Measurements from ENCODE around the gene PIAS2.

The PIAS2 gene

GRCh38 chr18:46770708-46771107, 146.6 kb downstream of the PIAS2 start:
- no peak for TF ChIP-seq CTCF (conservative IDR thresholded peaks at IDR 0.05; ENCODE audit: control insufficient read depth, insufficient read depth, low read depth, low read length)
- no peak overlapping the region for H3K4me3 ChIP-seq (ENCODE audit: control insufficient read depth, low read depth, low read length)
- DNase-seq (ENCODE audit: low read depth): no peak

- no peak for TF ChIP-seq CTCF (conservative IDR thresholded peaks at IDR 0.05; ENCODE audit: control insufficient read depth, insufficient read depth, low read depth, low read length)
- H3K4me3 ChIP-seq (ENCODE audit: control insufficient read depth, low read depth, low read length): no peak overlapping the region
- DNase-seq (ENCODE audit: low read depth): no peak
Measured at GRCh38 chr18:46768166-46768921, 149.0 kb downstream of the PIAS2 start.

- DNase-seq (ENCODE audit: low read depth): no peak
- no peak overlapping the region for H3K4me3 ChIP-seq (ENCODE audit: control insufficient read depth, low read depth, low read length)
- TF ChIP-seq CTCF (conservative IDR thresholded peaks at IDR 0.05; ENCODE audit: control insufficient read depth, insufficient read depth, low read depth, low read length): no peak
Measured at GRCh38 chr18:46767217-46767616, 150.1 kb downstream of the PIAS2 start.

- no peak overlapping the region for H3K4me3 ChIP-seq (ENCODE audit: control insufficient read depth, low read depth, low read length)
- no peak for TF ChIP-seq CTCF (conservative IDR thresholded peaks at IDR 0.05; ENCODE audit: control insufficient read depth, insufficient read depth, low read depth, low read length)
- DNase-seq (ENCODE audit: low read depth): no peak
Measured at GRCh38 chr18:46764586-46764985, 152.7 kb downstream of the PIAS2 start.

- no peak overlapping the region for H3K4me3 ChIP-seq (ENCODE audit: control insufficient read depth, low read depth, low read length)
- no peak for TF ChIP-seq CTCF (conservative IDR thresholded peaks at IDR 0.05; ENCODE audit: control insufficient read depth, insufficient read depth, low read depth, low read length)
- DNase-seq (ENCODE audit: low read depth): no peak
Measured at GRCh38 chr18:46761059-46761769, 156.1 kb downstream of the PIAS2 start.

GRCh38 chr18:46759890-46760289, 157.4 kb downstream of the PIAS2 start:
- TF ChIP-seq CTCF (conservative IDR thresholded peaks at IDR 0.05; ENCODE audit: control insufficient read depth, insufficient read depth, low read depth, low read length): no peak
- no peak overlapping the region for H3K4me3 ChIP-seq (ENCODE audit: control insufficient read depth, low read depth, low read length)
- no peak for DNase-seq (ENCODE audit: low read depth)

All from fibroblast of mammary gland (primary cell).